ENCODE results near the gene ZNF585A.
"Not testable (repeated sequence)": the region's sequence is repeated elsewhere in the genome, so short reads cannot be mapped to it uniquely, and the experiment has no call there.

The ZNF585A gene

GRCh38 chr19:37127999-37128820 is 44.3 kb downstream of the ZNF585A start:
- Mint-ChIP-seq H3K9me3 (peaks cover 73% of the 10 kb centered on the region), H3K4me1 (ENCODE audit: low read depth) (no peaks in the 10 kb centered on the region), H3K36me3 (ENCODE audit: low read depth) (peaks cover 97% of the 10 kb centered on the region)

GRCh38 chr19:37122093-37122492 is 50.4 kb downstream of the ZNF585A start:
- H3K4me3 Mint-ChIP-seq; H3K27ac Mint-ChIP-seq; H3K4me1 Mint-ChIP-seq (ENCODE audit: low read depth); DNase-seq; H3K27me3 Mint-ChIP-seq: not testable (repeated sequence)
- peaks cover 48% of the 10 kb centered on the region for H3K9me3 Mint-ChIP-seq
- H3K36me3 Mint-ChIP-seq (ENCODE audit: low read depth), result peaks cover 65% of the 10 kb centered on the region

More at GRCh38 chr19:37127999-37128820, 44.3 kb downstream of the ZNF585A start:
- Mint-ChIP-seq H3K4me3 (no peak overlapping the region), H3K27me3 (no peaks in the 10 kb centered on the region), H3K27ac (no peak overlapping the region)
- no peak for DNase-seq

- Mint-ChIP-seq H3K9me3 (peaks cover 72% of the 10 kb centered on the region), H3K4me3 (no peak overlapping the region), H3K4me1 (ENCODE audit: low read depth) (no peaks in the 10 kb centered on the region), H3K27me3 (no peaks in the 10 kb centered on the region), H3K27ac (no peak overlapping the region), H3K36me3 (ENCODE audit: low read depth) (peaks cover 91% of the 10 kb centered on the region)
- no peak for DNase-seq
These were observed 58.5 kb downstream of the ZNF585A start for GRCh38 chr19:37114001-37114400.

- not testable (repeated sequence) for H3K4me3 Mint-ChIP-seq; H3K27me3 Mint-ChIP-seq; DNase-seq; H3K4me1 Mint-ChIP-seq (ENCODE audit: low read depth); H3K27ac Mint-ChIP-seq
- peaks cover 100% of the 10 kb centered on the region for H3K36me3 Mint-ChIP-seq (ENCODE audit: low read depth)
- H3K9me3 Mint-ChIP-seq, result peaks cover 85% of the 10 kb centered on the region
These were observed 60.7 kb downstream of the ZNF585A start for GRCh38 chr19:37111753-37112152.

GRCh38 chr19:37104135-37104534 is 68.4 kb downstream of the ZNF585A start:
- H3K4me3 Mint-ChIP-seq; H3K27ac Mint-ChIP-seq; DNase-seq; H3K4me1 Mint-ChIP-seq (ENCODE audit: low read depth); H3K27me3 Mint-ChIP-seq: not testable (repeated sequence)
- Mint-ChIP-seq H3K9me3 (peaks cover 64% of the 10 kb centered on the region), H3K36me3 (ENCODE audit: low read depth) (peaks cover 97% of the 10 kb centered on the region)

GRCh38 chr19:37098570-37098969 is 73.9 kb downstream of the ZNF585A start:
- Mint-ChIP-seq H3K36me3 (ENCODE audit: low read depth) (peaks cover 98% of the 10 kb centered on the region), H3K9me3 (peaks cover 58% of the 10 kb centered on the region), H3K4me3 (no peak overlapping the region), H3K27ac (no peak overlapping the region), H3K4me1 (ENCODE audit: low read depth) (no peaks in the 10 kb centered on the region), H3K27me3 (no peaks in the 10 kb centered on the region)
- DNase-seq, result no peak

GRCh38 chr19:37095859-37096258 is 76.6 kb downstream of the ZNF585A start:
- no peak for DNase-seq
- H3K27me3 Mint-ChIP-seq, result no peaks in the 10 kb centered on the region
- H3K9me3 Mint-ChIP-seq, result peaks cover 56% of the 10 kb centered on the region
- H3K36me3 Mint-ChIP-seq (ENCODE audit: low read depth), result peaks cover 99% of the 10 kb centered on the region
- H3K4me1 Mint-ChIP-seq (ENCODE audit: low read depth), result no peaks in the 10 kb centered on the region
- no peak overlapping the region for H3K27ac Mint-ChIP-seq
- H3K4me3 Mint-ChIP-seq, result no peak overlapping the region
